ENCODE results near the gene GAB2.
"Not testable (repeated sequence)": the region's sequence is repeated elsewhere in the genome, so short reads cannot be mapped to it uniquely, and the experiment has no call there.

Gene GAB2

DNA sequence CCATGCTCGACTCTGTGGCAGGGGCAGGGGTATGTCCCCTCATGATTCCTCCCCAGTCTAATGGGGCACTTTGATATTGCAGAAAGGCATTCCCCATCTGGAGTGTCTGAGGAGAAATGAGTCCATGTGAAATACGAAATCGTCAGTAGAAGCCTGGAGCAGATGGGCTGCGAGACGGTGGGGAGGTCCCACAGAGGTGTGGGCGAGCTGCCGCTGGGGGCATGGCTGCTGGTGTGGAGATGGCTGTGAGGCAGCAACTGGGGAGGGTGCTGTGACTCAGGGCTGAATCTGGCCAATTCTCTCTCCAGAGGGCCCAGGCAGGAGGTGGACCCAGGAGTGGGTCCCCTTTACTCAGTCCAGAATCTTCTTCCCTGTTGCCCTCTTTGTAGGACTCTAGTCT, 240.4 kb downstream of the GAB2 start:
- H4K8ac ChIP-seq (ENCODE audit: low read depth, low read length), result no peak overlapping the region
- H3K4ac ChIP-seq (ENCODE audit: low read length), result no peak overlapping the region
- H2AK5ac ChIP-seq (ENCODE audit: low read depth, low read length), result no peak overlapping the region
- H3K27ac ChIP-seq (replicated peaks; ENCODE audit: low read length), result no peak overlapping the region
- H2AFZ ChIP-seq (ENCODE audit: low read length), result no peak overlapping the region
- H2BK120ac ChIP-seq (ENCODE audit: low read depth, low read length), result no peak overlapping the region
- DNase-seq (ENCODE audit: low spot score), result no peak
- H3K36me3 ChIP-seq (replicated peaks in 1 of 2; ENCODE audit: control insufficient read depth in 2 of 2, insufficient read depth in 2 of 2, low read length in 2 of 2), result peaks cover 0 to 12% of the 10 kb centered on the region in 2 donors
- no peaks in the 10 kb centered on the region for H3K9me3 ChIP-seq (replicated peaks in 1 of 2; ENCODE audit: control insufficient read depth in 2 of 2, insufficient read depth in 1 of 2, low read depth in 1 of 2, low read length in 2 of 2)
- peak overlapping the region; percentile 9 for H3K9ac ChIP-seq (ENCODE audit: low read depth, low read length, poor library complexity)
- no peak overlapping the region for H3K4me3 ChIP-seq (ENCODE audit: low read length in 2 of 2)
- no CpG with 5 or more reads among the region's 7 CpGs for whole genome bisulfite sequencing, 2 donors (ENCODE audit: extremely low coverage in 2 of 2, insufficient read length in 2 of 2, insufficient replicate concordance in 1 of 2)
- H2BK5ac ChIP-seq (ENCODE audit: low read length), result no peak overlapping the region
- no peak overlapping the region for H3K18ac ChIP-seq (ENCODE audit: low read length)
- H2BK12ac ChIP-seq (ENCODE audit: low read length), result no peak overlapping the region
- H4K91ac ChIP-seq (ENCODE audit: low read depth, low read length, poor library complexity), result no peak overlapping the region
- H3K79me1 ChIP-seq (ENCODE audit: low read depth, low read length), result no peaks in the 10 kb centered on the region
- H2BK15ac ChIP-seq (ENCODE audit: low read length), result no peak overlapping the region
- no peaks in the 10 kb centered on the region for H3K27me3 ChIP-seq (ENCODE audit: control insufficient read depth in 3 of 3, insufficient read depth in 3 of 3, low read depth in 1 of 3, low read length in 3 of 3)
- no peak overlapping the region for H3K14ac ChIP-seq (ENCODE audit: low read length)
- no peak overlapping the region for H3K4me2 ChIP-seq (ENCODE audit: insufficient read depth, low read length, poor library complexity, severe bottlenecking)
- no peaks in the 10 kb centered on the region for H3K4me1 ChIP-seq (ENCODE audit: control insufficient read depth in 2 of 2, insufficient read depth in 1 of 2, low read depth in 1 of 2, low read length in 2 of 2)
- H3K23ac ChIP-seq (ENCODE audit: low read depth, low read length, poor library complexity), result no peak overlapping the region

GRCh38 chr11:78176605-78177141, 240.9 kb downstream of the GAB2 start:
- H3K4me3 ChIP-seq (ENCODE audit: low read length in 2 of 2), result no peak overlapping the region
- H3K18ac ChIP-seq (ENCODE audit: low read length), result no peak overlapping the region
- no peak overlapping the region for H3K27ac ChIP-seq (replicated peaks; ENCODE audit: low read length)
- no peak overlapping the region for H3K4ac ChIP-seq (ENCODE audit: low read length)
- no peak overlapping the region for H2BK5ac ChIP-seq (ENCODE audit: low read length)
- no peaks in the 10 kb centered on the region for H3K4me1 ChIP-seq (ENCODE audit: control insufficient read depth in 2 of 2, insufficient read depth in 1 of 2, low read depth in 1 of 2, low read length in 2 of 2)
- H3K4me2 ChIP-seq (ENCODE audit: insufficient read depth, low read length, poor library complexity, severe bottlenecking), result no peak overlapping the region
- no peak overlapping the region for H2BK120ac ChIP-seq (ENCODE audit: low read depth, low read length)
- no peak for DNase-seq (ENCODE audit: low spot score)
- H3K9ac ChIP-seq (ENCODE audit: low read depth, low read length, poor library complexity), result no peak overlapping the region
- no peaks in the 10 kb centered on the region for H3K79me1 ChIP-seq (ENCODE audit: low read depth, low read length)
- no peak overlapping the region for H2AFZ ChIP-seq (ENCODE audit: low read length)
- H3K14ac ChIP-seq (ENCODE audit: low read length), result no peak overlapping the region
- H3K27me3 ChIP-seq (ENCODE audit: control insufficient read depth in 3 of 3, insufficient read depth in 3 of 3, low read depth in 1 of 3, low read length in 3 of 3), result no peaks in the 10 kb centered on the region
- H4K91ac ChIP-seq (ENCODE audit: low read depth, low read length, poor library complexity), result no peak overlapping the region
- no peak overlapping the region for H2BK12ac ChIP-seq (ENCODE audit: low read length)
- no peaks in the 10 kb centered on the region for H3K9me3 ChIP-seq (replicated peaks in 1 of 2; ENCODE audit: control insufficient read depth in 2 of 2, insufficient read depth in 1 of 2, low read depth in 1 of 2, low read length in 2 of 2)
- no peak overlapping the region for H4K8ac ChIP-seq (ENCODE audit: low read depth, low read length)
- H2AK5ac ChIP-seq (ENCODE audit: low read depth, low read length), result no peak overlapping the region
- WGBS, 2 donors (ENCODE audit: extremely low coverage in 2 of 2, insufficient read length in 2 of 2, insufficient replicate concordance in 1 of 2), result no CpG with 5 or more reads among the region's 10 CpGs
- H3K23ac ChIP-seq (ENCODE audit: low read depth, low read length, poor library complexity), result no peak overlapping the region
- H3K36me3 ChIP-seq (replicated peaks in 1 of 2; ENCODE audit: control insufficient read depth in 2 of 2, insufficient read depth in 2 of 2, low read length in 2 of 2), result peaks cover 0 to 12% of the 10 kb centered on the region in 2 donors
- H2BK15ac ChIP-seq (ENCODE audit: low read length), result no peak overlapping the region

GRCh38 chr11:78175862-78176261, 241.8 kb downstream of the GAB2 start:
- H3K18ac ChIP-seq (ENCODE audit: low read length); H3K4me1 ChIP-seq (ENCODE audit: control insufficient read depth in 2 of 2, insufficient read depth in 1 of 2, low read depth in 1 of 2, low read length in 2 of 2); H3K79me1 ChIP-seq (ENCODE audit: low read depth, low read length); H3K9ac ChIP-seq (ENCODE audit: low read depth, low read length, poor library complexity); H3K23ac ChIP-seq (ENCODE audit: low read depth, low read length, poor library complexity); H3K27ac ChIP-seq (replicated peaks; ENCODE audit: low read length); H4K8ac ChIP-seq (ENCODE audit: low read depth, low read length); H2BK15ac ChIP-seq (ENCODE audit: low read length); H2AK5ac ChIP-seq (ENCODE audit: low read depth, low read length); DNase-seq (ENCODE audit: low spot score); H3K14ac ChIP-seq (ENCODE audit: low read length); H3K4ac ChIP-seq (ENCODE audit: low read length); H3K4me3 ChIP-seq (ENCODE audit: low read length in 2 of 2); H2BK5ac ChIP-seq (ENCODE audit: low read length); H4K91ac ChIP-seq (ENCODE audit: low read depth, low read length, poor library complexity); H3K4me2 ChIP-seq (ENCODE audit: insufficient read depth, low read length, poor library complexity, severe bottlenecking); H2AFZ ChIP-seq (ENCODE audit: low read length); H2BK12ac ChIP-seq (ENCODE audit: low read length); H3K9me3 ChIP-seq (replicated peaks in 1 of 2; ENCODE audit: control insufficient read depth in 2 of 2, insufficient read depth in 1 of 2, low read depth in 1 of 2, low read length in 2 of 2); H2BK120ac ChIP-seq (ENCODE audit: low read depth, low read length); H3K27me3 ChIP-seq (ENCODE audit: control insufficient read depth in 3 of 3, insufficient read depth in 3 of 3, low read depth in 1 of 3, low read length in 3 of 3): not testable (repeated sequence)
- peaks cover 0 to 12% of the 10 kb centered on the region in 2 donors for H3K36me3 ChIP-seq (replicated peaks in 1 of 2; ENCODE audit: control insufficient read depth in 2 of 2, insufficient read depth in 2 of 2, low read length in 2 of 2)
- WGBS, 2 donors (ENCODE audit: extremely low coverage in 2 of 2, insufficient read length in 2 of 2, insufficient replicate concordance in 1 of 2), result no CpG with 5 or more reads among the region's 3 CpGs

GRCh38 chr11:78171951-78172350, 245.7 kb downstream of the GAB2 start:
- Histone ChIP-seq H3K9me3 (replicated peaks in 1 of 2; ENCODE audit: control insufficient read depth in 2 of 2, insufficient read depth in 1 of 2, low read depth in 1 of 2, low read length in 2 of 2) (no peaks in the 10 kb centered on the region), H2AFZ (ENCODE audit: low read length) (no peak overlapping the region), H3K36me3 (replicated peaks in 1 of 2; ENCODE audit: control insufficient read depth in 2 of 2, insufficient read depth in 2 of 2, low read length in 2 of 2) (peaks cover 0 to 12% of the 10 kb centered on the region in 2 donors), H2BK15ac (ENCODE audit: low read length) (no peak overlapping the region), H3K4me2 (ENCODE audit: insufficient read depth, low read length, poor library complexity, severe bottlenecking) (no peak overlapping the region), H2AK5ac (ENCODE audit: low read depth, low read length) (no peak overlapping the region), H3K23ac (ENCODE audit: low read depth, low read length, poor library complexity) (peak overlapping the region; percentile 23), H3K27me3 (ENCODE audit: control insufficient read depth in 3 of 3, insufficient read depth in 3 of 3, low read depth in 1 of 3, low read length in 3 of 3) (no peaks in the 10 kb centered on the region), H3K14ac (ENCODE audit: low read length) (no peak overlapping the region), H3K4ac (ENCODE audit: low read length) (no peak overlapping the region), H2BK5ac (ENCODE audit: low read length) (no peak overlapping the region), H3K79me1 (ENCODE audit: low read depth, low read length) (peaks cover 2% of the 10 kb centered on the region), H3K18ac (ENCODE audit: low read length) (no peak overlapping the region), H3K4me1 (ENCODE audit: control insufficient read depth in 2 of 2, insufficient read depth in 1 of 2, low read depth in 1 of 2, low read length in 2 of 2) (no peaks in the 10 kb centered on the region), H4K8ac (ENCODE audit: low read depth, low read length) (no peak overlapping the region), H3K27ac (replicated peaks; ENCODE audit: low read length) (no peak overlapping the region), H2BK120ac (ENCODE audit: low read depth, low read length) (no peak overlapping the region), H4K91ac (ENCODE audit: low read depth, low read length, poor library complexity) (no peak overlapping the region), H2BK12ac (ENCODE audit: low read length) (no peak overlapping the region), H3K4me3 (ENCODE audit: low read length in 2 of 2) (peak overlapping the region in 1 of 2 donors; percentile 53), H3K9ac (ENCODE audit: low read depth, low read length, poor library complexity) (no peak overlapping the region)
- no CpG with 5 or more reads among the region's 6 CpGs for WGBS, 2 donors (ENCODE audit: extremely low coverage in 2 of 2, insufficient read length in 2 of 2, insufficient replicate concordance in 1 of 2)
- DNase-seq (ENCODE audit: low spot score), result no peak

Data from neuronal stem cell (in vitro differentiated cells).